NCI-H748 (cell line): ENCODE data around the gene SPAG17.

Source experiments
- DNase-seq: peaks from one replicate; lab custom pipeline; 2025; ENCODE audit not compliant: unreplicated experiment; lab: John Stamatoyannopoulos, UW

SPAG17 gene

DNA sequence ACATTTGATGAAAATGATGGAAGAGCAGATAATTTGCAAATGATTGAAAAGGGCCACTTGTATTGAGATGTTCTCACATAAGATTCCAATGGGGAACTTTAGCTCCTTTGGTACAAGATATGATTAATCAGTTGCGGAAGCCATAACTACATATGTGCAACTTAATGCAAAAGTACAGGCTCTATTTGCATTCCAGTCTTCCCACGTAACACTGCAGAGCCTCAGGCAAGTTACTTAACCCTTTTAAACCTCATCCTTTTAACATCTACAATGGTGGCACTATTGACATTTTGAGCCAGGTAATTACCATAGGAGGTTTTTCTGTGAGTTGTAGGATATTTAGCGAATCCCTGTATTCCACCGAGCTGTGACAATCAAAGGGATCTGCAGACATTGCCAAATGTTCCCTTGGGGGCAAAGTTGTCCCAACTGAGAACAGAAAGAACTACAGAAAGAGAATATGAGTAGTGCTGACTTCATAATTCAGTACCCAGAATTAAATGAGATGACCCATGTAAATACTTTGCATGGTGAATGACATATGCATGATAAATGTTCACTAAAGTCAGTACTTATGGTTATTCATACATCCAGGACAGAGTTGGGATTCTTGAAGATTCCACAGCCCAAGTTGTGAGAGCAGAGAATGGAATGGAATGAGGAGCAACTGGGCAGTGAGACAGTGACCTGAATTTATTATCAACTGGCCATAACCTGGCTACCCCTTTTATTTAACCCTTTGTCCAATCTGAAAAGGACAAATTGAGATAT, 62.6 kb downstream of the SPAG17 start:
- peak; percentile 56 for DNase-seq

DNA sequence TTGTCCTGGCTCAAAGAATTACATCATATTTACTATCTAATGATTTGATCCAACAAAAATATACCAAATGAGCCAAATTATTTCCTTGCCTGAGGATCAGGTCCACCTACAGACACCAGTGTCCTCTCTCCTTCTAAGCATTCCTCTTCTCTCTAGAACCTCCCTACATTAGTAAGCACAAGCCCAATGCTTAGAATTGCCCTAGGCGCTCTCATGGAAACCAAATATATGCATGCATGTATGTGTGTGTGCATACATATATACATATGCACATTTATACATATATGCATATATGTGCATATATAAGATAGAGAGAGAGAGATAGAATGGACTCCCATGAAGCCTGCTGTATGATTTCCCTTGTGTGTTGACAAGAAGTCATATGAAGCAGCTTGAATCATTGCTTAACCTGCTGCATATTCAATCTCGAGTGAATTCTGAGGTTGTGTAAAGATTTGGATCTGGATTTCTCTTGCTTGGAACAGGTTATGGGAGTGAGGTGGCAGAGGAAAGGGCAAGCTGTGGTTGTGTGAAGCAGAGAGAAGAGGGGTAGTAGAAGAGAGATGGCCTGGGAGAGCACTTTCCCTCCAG, 66.1 kb downstream of the SPAG17 start:
- DNase-seq = no peak

DNA sequence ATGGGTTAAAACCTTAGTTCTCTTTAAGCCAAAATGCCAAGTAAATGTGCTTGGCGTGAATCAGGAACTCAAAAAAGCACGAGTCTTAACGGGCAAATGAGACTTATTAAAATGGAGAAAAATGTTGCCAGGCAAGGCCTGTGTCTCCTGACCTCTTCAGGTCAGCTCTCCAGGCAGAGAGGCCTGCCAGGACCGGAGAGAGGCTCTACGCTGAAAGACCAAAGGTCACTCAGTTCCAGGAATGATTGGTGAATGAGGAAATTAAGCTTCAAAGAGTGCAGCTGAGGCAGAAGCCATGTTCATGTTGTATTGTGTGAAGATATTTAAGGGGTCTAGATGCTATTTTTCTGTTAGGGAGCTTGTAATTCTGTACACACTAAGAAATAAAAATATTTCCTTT, 66.6 kb downstream of the SPAG17 start:
- DNase-seq = no peak

DNA sequence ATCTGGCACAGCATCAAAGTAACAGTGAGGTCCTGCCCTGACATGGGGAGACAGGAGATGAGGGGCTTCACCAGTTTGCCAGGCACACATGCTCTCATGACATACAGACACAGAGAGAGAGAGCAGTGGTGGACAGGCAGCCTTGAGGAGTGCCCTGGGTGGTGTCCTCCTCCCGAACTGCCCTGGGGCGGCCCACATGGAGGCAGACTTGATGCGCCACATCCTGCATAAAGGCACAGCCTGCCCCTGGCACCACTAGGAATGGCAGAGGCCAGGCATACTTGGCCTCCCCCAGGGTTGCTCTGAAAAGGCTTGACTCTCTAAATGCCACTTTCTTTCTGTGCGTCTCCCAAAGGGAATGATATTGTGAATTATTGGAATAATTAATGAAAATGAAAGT, 67.5 kb downstream of the SPAG17 start:
- no peak for DNase-seq

DNA sequence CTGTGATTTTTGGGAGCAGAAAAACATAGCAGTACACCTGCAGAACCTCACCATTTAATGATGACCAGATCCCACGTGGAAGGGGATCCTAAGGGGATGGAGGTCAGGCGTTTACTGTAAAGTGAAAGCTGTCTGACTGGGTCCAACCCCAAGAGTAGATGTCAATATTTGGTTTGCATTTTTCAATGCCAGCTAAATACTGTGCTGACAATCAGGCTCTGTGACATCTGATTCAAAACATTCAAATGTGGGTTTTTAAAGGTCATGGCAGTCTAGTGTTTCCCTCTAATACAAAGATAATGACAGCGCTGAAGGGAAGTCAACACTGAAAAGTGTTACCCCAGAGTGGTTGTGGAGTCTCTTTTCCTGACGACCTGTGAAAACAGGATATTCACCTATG, 68.1 kb downstream of the SPAG17 start:
- peak; percentile 99 for DNase-seq

DNA sequence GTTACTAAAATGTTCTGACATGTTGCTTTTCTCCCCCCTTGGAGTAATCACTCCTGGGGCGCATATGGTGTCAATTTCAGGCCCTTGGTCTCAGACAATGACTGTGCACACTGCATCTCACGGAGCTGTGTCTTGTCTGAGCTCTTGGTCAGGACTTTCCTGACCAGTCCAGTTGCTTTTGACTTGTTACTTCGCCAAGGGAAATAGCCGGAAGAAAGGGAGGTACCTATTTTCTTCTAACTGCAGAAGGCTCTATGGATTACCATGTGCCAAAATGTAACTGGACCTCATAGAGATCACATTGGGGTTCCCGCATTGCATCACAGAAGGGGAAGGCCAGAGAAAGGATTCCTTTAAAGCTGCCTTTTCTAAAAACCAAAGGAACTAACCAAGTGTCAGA, 68.6 kb downstream of the SPAG17 start:
- DNase-seq = peak; percentile 33

DNA sequence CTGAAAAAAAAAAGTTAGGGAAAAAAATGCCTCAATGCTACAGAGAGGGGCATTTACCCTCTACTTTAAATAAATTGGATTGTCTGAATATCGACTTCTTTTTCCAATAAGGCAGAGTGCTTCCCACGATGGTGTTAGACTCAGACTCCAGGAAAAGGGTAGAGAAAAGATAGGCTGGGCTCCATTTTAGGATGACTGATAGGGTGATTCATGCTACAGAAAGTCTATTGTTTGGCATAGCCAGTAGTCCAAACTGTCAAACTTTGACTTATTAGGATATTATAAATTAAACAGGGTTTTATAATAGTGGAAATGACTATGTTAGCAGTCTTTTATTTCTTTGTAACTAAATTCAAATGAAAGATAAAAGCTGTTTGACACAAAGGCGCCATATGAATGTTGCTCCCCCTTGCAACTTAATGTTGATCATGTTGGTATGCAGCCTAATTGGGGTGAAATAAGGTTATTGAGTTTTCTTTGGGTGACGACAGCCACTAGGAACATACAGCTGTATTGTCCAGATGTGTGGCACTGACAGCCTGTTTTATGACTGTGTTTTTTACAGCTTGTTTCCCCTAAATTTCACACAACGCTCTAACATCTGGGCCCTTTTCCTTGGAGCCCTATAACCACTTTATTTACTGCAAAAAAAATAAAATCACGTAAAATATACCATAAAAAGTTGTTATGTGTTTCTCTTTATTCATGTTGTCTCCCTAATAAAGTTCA, 69.3 kb downstream of the SPAG17 start:
- DNase-seq = no peak

DNA sequence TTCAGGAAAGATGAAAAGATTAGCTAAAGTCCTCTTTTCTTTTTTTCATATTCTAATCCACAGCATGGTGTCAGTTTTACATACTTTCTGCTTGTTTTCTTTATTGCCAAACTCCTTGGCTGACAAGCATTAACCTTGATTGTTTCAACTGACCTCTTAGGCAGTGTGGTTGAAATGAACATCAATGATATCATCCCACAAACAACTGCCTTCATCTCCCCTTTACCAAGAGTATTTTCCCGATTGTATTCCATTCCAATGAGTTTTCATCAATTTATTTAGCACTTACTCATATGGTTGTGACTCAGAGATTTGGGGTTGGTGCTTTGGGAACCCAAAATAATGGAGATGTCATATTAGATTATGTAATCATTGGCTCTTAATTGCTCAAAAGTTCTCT, 71.8 kb downstream of the SPAG17 start:
- no peak for DNase-seq

DNA sequence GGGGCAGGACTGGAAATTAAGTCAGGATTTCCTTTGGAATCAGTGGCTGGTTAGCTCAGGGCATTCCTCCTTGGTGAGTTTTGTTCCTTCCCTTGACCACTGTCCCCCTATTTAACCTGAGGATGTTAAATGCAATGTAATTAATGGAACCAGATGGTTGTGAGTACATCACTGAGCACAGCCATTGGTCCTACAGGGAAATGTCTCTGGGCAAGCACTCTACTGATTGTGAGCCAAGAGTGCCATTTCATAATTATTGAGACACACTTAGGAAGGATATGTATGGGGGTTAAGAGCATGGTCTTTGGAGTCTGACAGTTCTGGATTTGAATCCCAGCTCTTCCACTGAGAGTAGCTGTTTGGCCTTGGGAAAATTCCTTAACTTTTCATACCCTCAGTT, 74.4 kb downstream of the SPAG17 start:
- no peak for DNase-seq

DNA sequence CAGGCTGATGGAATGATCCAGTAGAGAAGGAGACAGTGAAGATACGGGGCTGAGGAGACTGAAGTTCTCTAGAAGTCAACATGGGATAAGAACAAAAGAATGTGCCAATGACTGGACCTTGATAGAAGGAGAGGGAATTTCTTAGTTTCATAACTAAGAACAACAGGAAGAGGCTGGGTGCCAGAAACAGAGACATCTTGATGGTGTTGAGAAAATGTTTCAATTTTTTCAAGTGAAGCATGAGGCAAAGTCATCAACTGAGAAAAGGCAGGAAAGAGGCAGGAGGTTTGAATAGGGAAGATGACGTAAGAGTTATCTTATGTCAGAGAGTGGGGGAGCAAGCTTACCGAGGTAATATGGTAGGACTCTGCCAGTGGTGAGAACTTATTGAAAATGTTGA, 80.1 kb downstream of the SPAG17 start:
- DNase-seq = no peak

DNA sequence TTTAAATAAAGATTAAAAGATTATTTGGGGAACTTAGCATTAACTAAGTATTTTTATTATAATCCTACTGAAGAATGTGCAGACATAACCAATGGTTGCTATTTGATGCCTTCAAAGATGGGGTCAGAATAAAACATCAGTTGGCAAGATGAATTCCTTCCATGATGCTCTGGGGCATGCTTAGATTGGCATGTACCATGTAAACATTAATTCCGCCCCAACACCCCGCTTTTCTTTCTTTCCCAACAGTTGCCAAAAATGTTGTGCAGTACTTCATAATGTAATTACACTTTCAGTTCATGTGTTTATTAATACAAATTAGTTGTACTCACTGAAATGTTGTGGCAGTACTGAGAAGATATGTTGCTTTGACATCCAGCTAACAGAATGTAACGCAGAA, 82.6 kb downstream of the SPAG17 start:
- DNase-seq = no peak

DNA sequence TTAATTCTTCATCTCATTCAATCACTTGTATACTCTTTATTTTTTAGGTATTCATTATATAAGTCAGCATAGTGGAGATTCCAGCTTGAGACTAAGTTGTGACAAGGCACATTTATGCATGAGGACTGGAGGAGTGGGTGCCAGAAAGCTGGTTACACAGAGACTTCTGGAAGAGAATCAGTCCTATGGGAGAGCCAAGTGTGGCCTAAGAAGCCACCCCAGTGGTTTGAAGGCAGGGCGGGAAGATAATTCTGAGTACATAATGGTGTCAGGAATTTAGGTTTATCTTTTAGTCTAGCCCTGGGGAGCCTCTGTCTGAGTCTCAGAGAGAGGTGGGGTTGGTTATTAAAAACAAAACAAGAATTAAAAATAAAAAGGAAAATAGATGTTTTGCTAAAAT, 83.0 kb downstream of the SPAG17 start:
- no peak for DNase-seq

DNA sequence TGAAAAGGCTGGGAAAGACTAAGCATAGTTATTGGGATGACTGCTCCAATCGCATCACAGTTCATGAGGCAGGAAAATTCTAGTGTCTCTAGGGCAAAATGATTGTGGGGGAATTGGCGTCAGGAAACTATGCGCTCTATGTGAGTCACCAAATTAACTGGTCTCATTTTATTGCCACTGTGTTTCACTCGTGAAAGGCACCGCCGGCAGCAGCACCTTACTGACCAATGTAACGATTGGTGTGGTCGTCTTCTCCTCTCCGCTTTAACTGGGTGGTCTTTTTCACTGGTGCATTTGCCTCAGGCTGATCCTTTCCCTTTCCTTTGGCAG, 83.5 kb downstream of the SPAG17 start:
- peak; percentile 69 for DNase-seq

DNA sequence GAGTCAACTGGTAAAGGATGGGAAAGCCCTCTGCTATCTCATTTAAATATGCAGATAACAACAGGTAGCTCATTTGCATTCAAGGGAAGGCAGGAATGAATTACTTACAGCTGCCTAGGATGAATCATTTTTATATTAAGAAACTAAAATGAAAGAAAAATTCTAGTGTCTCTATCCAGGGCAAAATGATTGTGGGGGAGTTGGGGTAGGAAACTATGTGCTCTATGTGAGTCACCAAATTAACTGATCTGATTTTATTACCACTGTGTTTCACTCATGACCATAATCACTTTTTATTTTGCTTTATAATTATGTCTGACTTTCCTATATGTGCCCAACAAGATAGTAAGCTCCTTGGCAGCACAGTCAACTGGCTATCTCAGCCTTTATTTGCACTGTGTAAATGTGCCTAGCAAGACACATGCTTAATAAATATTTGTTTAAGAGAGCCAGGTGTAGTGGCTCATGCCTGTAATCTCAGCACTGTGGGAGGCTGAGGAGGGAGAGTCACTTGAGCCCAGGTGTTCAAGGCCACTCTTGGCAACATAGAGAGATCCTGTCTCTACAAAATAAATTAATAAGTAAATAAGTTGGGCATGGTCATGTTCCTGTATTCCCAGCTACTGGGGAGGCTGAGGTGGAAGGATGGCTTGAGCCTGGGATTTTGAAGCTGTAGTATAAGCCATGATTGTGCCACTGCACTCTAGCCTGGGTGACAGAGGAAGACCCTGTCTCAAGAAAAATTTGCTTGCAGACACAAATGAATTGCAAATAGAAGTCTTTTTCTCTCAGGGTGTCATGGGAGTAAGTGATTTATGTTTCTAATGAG, 84.1 kb downstream of the SPAG17 start:
- DNase-seq = peak; percentile 97

DNA sequence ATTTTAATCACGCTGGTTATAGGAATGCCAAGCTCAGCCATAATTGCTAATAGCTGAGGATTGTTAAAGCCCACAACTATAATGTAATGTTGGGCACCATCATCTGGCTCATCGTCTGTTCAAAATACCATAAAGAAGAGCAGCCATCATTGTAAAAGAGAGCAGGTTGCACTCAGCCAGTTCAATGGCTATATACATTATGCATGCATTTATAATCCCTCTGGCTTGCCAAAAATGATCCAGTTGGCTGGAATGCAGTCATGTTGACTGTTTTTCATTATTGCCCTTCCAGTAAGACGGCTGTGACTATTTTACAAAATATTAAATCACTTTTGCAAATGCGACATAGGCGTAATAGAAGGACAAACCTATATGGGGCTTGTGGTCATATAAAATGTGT, 85.3 kb downstream of the SPAG17 start:
- no peak for DNase-seq

DNA sequence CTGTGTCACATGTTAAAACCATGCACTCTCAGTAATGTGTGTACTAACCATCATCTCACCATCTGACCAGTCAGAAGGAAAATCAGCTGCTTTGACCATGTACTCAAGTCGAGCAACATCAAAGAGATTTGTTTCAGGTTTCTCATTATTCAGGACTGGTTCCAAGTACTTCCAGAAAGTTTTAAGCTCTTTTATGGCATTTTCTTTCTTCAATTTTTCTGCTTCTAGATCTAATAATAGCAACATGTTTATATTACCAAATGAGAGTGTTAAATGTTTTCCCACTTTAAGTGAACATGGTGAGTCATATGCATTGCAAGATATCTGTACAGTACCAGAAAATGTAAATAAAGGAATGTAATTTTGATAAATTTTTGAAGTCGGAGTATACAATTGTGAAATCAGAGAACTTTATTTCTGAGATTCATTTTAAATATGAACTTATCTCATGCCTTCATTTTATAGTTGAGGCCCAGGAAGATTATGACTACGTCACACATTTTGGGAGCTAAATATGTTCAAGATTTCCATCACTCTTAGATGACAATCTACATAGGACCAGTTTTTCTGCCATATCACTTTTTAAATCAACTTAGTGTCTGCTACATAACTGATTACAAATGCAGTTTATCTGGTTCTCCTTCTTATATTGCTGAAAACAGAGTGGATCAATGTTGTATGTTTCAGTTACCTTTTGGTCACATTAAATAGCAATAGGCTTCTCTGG, 87.2 kb downstream of the SPAG17 start:
- no peak for DNase-seq

DNA sequence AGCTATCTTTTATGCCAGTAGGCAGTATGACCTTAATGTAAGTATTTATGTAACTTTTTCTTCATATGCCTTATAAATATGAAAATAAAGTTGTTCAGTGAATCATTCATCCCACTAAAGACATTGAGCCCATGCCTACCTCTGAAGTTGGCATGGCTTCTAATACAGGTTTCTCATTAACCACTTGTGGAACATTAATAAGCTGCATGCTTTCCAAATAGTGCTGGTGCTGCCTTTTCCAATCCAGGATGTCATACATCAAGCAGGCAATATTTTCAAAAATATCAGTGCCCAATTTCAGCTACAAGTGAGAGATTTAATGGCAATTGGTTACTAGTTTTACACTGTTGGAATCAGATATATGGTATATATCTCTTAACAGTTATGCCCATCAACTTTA, 92.0 kb downstream of the SPAG17 start:
- DNase-seq = no peak

DNA sequence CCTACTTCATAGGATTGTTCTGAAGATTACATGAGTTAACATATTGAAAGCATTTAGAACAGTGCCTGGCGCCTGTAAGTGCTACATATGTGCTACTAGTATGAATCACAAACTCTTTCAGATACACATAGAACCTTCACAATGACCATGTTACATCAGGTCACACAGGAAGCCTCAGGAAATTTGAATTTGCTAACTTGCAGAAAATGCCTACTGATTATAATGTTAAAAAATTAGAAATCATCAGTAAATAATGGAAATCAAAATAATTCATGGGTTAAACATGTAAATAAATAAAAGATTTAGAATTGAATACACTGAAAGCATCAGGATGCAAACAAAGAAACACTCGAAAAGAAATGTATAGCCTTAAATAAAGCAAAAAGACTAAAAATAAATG, 94.9 kb downstream of the SPAG17 start:
- DNase-seq = no peak

DNA sequence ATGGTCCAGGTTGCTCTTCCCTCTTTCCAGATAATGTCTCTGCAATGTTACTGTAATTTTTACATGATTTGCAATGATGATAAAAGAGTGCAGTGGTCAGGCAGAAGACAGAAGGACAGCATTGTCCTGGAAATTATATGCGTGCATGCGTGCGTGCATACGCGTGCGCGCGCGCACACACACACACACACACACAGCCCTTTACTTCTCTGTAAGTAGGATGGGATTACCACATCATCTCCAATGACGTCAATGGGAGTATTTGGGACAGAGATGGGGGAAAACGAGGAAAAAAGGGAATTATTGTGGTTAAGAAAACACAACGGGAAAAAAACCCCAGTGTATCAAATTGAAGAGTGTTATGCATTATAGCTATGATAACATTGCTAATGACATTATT, 99.7 kb downstream of the SPAG17 start:
- no peak for DNase-seq

DNA sequence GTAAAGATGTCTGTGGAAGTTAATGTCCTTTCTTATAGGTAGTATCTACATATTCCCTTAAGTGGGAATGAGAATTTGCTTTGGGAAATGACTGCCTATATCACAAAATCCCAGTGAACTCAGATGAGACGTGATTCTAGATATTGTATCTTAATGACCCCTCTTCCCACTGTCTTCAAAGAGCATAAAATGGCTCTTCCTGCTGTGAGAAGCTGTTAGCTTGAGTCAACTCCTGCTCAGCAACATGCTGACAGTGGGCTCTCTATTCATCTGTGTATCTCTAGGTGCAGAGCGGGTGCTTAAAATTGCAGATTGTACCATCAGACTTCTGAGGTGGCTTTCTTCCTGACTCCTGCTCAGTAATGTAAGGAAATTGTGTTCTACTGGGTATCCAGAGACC, 100.6 kb downstream of the SPAG17 start:
- DNase-seq = peak; percentile 72

DNA sequence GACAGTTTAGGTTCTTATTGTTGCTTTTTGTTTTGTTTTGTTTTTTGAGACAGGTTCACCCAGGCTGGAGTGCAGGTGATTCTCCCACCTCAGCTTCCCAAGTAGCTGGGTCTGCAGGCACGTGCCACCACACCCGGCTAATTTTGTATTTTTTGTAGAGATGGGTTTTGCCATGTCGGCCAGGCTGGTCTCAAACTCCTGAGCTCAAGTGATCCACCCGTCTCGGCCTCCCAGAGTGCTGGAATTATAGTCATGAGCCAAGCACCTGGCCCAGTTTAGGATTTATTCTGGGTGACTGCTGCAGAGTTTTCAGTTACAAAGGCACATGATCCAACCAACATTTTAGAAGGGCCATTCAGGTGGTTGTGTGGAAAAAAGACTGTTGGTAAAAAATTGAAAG, 102.0 kb downstream of the SPAG17 start:
- DNase-seq = no peak
